NCI-H2081 (cell line): ENCODE measurements around the gene DNASE1L2.

Source experiments
- DNase-seq, 2 experiments: peaks; one replicate each; lab custom pipeline; 2025; lab: John Stamatoyannopoulos, UW

DNASE1L2 gene

DNA sequence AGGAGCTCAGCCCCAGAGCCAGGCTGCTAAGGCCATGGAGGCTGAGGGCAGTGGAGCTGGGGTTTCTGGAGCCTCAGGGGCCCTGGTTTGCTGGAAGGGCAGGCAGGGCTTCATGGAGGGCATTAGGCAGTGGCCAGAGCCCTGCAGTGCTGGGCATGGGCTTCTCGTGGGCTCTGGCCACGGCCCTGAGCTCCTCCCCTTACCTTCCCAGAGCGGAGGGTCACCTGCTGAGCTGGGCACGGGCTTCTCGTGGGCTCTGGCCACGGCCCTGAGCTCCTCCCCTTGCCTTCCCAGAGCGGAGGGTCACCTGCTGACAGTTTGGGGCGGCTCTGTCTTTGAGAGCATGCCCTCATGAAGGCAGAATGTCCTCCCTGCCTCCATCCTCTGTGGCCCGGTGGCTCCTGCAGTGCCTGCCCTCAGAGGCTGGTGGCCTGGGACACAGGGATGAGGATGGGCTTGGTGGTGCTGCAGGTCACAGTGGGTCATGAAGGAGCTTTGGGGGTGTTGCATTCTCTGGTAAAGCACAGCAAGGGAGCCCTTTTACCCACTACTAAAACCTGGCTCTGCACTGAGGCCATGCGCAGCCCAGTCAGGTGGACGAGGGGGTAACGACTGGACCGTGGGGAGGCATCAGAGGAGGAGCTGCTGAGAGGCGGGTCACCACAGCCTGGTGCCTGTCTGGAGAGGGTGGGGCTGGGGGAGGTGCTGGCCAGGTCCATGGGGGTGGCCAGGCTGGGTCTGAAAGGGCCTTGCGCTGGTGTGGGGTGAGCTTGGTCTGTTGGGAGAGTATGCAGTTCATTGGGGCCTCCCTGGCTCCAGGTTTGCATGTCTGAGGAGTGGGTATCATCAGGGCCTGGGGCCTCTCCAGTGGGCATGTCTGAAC, 34.6 kb downstream of the DNASE1L2 start:
- no peak for DNase-seq

DNA sequence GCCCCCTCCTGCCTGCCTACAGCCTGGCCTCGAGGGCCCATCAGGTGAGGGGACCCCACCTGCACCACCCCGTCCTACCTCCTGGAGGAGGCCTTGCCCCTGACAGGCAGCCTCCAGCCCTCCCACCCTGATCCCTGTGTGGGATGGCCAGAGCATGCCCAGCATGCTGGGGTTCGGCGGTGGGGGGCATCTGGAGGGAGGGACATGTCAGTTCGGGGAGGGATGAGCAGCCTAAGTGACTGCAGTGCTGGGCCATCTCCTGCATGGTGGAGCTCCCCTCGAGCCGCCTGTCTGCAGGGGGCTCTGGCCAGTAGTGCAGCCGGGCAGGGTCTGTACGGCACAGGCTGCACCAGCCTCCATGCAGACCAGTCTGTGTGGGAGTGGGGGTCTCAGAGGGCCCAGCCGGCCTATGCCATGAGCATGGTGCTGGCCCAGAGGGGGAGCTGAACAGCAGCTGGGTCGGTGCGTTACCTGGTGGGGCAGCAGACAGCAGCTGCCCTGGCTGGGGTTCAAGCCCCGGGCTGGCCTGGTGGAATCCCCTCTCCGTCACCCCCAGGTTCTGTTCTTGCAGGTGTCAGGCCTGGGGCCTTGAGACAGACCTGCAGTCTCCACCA, 35.7 kb downstream of the DNASE1L2 start:
- DNase-seq: no peak

DNA sequence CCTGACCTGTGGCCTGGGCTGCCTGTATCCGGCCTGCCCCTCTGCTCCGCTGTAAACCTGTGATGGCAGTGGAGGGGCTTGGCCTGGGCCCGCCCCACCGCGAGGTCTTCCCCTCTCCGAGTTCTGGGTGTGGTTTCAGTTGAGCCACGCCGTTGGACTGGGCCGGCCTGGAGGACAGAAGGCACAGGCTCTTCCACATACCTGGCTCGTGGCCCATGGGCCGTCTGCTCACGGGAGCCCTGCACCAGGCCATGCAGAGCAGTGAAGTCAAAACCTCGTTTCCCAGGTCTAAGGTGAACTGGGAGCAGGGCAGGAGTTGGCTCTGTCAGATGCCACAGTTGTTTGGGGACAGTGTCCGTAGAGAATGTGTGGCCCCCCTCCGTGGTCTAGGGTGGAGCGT, 37.2 kb downstream of the DNASE1L2 start:
- no peak for DNase-seq

DNA sequence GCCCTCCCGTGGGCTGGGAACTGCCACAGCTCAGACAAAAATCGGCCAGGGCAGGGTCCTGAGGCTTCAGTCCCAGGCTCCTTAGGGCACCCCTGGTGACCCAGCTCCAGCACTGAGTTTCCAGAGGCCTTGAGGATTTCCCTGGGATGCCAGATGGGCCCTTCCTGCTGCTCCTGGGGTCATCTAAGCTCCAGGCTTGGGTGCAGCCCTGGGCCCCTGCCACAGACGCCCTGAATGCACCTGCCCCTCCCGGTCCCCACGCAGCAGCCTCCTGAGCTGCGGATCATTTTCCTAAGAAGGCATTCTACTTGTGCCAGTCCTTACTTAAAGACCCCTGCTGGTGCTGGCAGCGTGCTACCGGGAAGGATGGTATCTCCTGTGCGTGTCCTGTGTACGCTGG, 37.7 kb downstream of the DNASE1L2 start:
- no peak for DNase-seq

DNA sequence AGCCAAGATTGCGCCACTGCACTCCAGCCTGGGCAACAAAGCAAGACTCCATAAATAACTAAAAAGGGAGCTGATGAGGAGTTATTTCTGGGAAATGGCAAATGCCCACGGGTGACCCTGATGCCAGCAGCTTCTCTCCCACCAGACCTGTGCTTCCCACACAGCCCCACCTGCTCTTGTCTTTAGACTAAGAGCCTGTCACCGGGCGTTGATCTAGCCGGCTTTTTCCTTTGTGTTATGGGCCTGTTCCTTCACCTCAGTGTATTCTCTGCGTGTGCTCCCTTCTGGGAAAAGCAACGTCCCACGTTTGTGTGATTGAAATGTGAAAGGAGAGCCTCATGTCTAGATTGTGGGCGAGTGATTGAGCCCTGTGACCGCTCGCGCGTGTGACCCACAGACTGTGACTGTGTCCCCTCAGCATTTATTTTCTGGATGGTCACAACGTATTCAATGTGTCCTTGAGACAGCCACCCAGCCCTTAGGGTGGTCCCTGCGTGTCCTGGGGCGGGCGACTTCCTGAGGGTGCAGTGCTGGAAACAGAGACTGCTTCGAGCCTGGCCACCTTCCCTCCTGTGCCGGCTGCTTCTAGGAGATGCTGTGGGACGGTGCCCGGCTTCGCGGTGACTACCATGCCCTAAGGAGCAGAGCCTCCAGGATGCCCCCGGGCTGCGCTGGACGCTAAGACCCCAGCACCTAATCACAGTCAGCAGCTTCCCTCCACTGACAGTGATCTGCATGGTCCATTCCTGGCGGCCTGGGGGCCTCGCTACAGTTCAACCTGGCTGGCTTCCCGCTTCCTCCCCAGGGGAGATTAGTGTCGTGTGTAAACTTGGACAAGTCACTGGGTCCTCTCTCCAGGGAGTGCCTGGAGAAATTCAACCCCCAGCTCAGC, 39.5 kb downstream of the DNASE1L2 start:
- no peak for DNase-seq

DNA sequence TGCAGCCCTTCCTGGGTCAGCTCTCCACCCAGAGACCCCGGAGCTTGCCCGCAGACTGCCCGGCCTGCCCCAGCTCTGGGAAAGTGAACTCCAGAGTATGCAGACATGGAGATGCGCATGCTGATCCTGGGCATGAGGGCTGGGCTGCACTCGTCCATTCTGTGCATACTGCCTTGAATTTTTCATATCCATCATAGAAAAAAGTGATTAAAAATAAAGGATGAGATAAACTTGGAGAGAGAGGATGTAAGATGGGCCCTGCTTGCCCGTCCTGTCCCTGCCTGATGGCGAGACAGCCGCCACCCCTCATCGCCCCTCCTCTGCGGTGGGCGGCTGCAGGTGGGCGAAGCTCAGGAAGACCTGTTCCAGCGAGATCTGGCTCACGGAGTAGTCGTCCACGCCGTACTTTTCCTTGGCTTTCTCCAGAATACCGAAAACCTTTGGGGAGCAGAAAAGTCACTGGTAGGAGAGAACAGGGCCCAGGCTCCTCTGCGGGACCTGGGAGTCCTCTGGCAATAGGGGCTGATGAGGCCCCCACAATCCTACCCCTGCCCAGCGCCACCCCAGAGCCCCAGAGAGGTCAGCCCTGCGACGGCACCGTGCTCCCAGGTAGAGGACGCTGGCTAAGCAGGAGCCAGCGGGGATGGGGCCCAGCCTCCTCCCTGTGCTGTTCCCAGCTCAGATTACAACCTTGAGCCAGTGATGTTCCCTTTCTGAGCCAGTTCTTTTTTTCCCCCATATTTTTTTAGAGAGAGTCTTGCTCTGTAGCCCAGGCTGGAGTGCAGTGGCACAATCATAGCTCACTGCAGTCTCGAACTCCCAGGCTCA, 40.3 kb downstream of the DNASE1L2 start:
- DNase-seq: no peak

DNA sequence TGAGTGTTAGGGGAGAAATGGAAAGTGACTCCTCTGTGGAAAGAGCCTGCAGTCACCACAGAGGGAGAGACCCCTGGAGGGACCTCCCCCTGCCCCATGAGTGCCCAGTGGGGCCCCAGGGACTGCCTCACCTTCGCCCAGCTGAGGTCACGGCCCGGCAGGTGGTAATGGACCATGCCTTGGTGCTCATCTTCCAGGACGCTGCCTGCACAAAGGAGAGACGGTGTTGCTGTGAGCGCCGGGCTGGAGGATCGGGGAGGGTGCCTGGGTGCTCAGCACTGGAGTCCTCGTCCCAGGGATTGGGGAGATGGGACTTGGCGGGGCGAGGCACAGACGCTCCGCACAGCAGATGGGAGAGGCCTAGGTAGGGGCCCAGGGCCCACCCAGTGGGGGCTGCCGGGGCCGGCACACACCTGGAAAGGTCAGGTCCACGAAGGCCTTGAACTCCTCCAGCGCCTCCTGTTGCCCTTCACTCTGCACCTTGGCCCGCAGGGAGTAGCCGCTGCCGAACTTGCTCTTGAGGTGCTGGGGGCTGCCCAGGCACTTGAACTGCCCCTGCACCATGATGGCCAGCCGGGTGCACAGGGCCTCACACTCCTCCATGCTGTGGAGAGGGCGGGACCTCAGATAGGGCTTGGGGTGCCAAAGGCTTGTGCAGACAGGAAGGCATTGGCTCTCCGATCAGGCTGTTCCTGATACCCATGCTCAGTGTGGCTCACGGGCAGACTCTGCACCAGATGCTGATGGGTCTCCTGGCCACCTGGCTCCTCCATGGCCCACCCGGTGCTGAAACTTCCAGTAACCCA, 41.4 kb downstream of the DNASE1L2 start:
- no peak for DNase-seq

DNA sequence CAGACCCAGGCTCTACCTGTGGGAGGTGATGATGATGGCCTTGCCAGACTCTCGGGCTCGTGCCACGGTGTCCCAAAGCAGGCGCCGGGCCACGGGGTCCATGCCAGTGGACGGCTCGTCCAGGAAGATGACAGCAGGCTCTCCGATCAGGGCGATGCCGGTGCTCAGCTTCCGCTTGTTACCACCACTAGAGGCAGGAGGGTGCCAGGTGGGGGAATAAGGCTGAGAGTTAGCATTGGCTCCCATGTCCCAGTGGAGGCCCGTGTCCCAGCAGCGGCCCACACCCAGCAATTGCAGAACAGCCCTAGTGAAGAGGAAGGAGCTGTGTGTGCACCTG, 42.0 kb downstream of the DNASE1L2 start:
- DNase-seq: no peak

DNA sequence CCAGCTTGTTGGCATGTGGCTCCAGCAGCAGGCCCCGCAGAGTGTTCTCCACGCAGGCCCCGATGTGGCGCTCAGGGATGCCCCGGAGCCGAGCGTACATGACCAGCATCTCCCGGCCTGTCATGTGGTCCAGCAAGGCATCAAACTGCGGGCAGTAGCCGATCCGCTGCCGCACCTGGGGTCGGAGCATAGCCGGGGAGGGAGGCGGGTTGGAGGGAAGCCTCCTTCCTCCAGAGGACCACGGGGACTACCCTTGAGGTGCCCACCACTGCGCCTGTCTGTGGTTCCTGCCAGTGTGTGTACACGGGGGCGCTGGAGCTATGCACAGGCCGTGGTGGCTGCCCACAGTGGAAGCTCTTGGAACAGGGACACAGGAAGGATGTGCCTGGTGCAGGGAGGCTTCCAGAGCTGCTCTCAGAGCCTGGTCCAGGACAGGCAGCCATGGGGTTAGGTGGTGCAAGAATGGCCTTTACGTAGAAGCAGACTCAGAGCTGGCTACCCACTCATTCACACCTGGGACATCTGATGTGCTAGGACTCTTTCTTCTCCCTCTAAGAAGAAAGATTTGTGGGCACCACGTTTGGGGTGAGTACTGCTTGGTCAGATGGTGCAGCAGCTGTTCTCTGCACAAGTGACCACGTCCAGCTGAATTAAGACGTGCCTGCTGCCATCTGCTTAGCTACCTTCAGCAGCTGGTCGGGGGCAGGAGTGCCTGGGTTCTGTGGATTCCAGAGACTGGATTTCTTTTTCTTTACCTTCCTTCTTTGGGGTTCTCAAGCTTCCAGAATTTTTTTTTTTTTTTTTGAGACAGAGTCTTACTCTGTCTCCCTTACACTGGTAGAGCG, 42.9 kb downstream of the DNASE1L2 start:
- DNase-seq: no peak

DNA sequence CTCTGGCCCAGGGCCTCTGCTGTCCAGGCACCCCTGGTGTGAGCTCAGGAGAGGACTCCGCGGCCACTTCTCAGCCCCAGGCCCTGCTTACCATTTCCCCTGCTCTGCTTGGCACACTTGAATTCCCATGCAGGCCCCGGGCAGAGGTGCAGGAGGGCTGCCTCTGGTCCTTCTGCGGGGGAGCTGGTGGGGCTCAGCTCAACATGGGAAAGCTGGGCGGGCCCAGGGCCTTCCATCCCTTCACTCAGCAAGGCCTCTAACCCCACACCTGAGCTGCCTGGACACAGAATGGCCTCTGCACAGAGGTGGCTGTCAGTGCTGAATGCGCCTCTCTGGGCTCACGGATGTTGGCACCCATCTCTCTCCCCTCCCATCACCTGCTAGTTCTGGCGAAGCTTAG, 44.2 kb downstream of the DNASE1L2 start:
- DNase-seq: no peak

DNA sequence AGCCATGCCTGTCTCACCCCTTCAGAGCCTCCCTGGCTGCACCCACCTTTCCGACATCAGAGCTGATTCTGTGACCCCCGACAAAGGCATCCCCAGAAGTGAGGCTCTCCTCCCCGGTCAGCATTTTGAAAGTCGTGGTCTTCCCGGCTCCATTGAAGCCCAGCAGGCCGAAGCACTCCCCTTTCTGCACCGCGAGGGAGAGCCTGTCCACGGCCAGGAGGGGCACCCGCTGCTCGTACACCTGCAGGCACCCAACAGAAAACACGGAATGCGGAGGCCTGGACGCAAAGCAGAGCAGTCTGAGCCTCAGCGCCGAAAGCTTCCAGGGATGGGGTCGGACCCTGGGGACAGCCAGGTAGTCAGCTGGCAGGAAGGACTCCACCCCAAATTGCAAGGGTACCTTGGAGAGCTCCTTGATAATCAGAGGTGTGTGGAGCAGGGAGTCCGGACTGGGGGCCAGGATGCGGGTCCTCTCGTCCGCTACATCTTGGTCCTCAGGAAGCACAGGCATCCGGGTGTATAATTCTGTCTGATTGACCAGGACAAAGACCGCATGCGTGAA, 44.8 kb downstream of the DNASE1L2 start:
- no peak for DNase-seq

DNA sequence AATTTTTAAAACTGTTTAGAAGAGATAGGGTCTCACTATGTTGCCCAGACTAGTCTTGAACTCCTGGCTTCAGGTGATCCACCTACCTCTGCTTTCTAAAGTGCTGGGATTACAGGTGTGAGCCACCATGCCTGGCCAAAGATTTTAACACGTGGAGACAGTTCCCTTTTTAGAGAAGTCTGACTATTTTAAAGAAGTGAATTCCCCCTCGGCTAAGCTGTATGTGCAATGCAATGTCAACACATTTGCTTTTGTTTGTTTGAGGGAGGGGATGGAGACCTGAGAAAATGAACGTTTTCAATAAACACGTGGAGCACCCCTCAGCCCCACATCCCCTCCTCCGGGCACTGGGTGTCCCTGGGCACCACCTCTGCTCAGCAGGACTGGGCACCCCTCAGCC, 46.0 kb downstream of the DNASE1L2 start:
- DNase-seq: no peak

DNA sequence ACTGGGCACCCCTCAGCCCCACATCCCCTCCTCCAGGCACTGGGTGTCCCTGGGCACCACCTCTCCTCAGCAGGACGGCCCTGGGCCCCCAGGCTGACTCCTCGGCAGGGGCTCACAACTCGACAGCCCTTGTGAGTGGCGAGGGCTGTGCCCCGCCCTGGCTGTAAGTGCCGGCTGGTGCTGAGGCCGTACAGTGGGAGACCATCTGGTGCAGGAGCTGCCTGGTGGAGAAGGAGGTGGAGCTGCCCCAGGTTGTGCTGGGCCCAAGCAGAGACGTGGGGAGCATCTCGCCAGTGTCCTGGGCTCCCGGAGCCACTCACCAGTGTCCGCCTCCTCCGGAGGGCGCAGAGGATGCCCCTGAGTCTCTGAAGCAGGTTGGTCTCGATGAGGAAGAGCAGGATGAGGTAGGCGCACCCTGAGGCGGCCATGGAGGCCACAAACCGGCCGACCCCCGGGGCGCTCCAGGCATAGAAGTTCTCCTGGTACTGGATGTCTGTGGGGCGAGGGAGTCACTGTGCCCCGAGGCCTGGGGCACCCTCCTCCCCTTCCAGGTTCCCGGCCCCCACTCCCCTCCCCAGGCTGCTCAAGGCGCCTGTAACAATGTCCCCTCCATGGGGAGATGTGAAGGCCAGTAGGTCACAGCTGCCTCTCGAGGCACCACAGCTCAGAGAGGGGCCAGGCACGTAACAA, 46.8 kb downstream of the DNASE1L2 start:
- DNase-seq: no peak

DNA sequence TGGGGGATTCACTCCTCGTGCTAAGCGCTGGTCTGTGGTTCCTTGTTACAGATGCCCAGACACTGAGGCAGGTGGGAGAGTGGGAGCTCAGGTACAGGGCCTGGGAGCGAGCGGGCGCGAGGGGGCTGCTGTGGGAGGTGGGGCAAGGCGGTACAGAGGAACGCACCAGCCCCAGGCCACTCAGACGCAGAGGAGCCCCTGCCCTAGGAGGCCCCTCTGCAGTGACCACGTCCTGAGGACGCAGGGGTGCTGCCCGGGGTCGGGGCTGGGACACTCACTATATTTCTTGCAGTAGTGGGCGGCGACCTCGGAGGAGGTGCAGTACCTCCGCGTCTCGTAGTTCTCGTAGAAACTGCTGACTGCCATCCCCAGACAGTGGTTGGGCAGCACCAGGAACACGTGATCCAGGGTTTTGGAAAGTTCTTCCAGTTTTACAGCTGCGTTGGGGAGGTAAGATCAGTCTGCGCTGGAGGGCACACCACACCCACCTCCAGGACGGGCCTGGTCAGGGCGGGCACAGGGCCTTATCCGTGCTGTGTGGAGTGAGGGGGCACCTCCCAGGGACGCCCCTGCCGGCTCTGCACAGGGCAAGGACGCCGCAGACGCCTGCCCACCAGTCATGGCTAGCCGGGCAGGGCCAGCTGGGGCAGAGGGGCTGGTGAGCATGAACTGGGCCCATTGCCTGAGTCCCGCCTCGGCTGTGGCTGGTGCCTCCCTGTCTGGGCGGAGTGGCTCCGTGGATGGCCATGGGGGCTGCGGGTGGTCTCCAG, 47.9 kb downstream of the DNASE1L2 start:
- DNase-seq: no peak

DNA sequence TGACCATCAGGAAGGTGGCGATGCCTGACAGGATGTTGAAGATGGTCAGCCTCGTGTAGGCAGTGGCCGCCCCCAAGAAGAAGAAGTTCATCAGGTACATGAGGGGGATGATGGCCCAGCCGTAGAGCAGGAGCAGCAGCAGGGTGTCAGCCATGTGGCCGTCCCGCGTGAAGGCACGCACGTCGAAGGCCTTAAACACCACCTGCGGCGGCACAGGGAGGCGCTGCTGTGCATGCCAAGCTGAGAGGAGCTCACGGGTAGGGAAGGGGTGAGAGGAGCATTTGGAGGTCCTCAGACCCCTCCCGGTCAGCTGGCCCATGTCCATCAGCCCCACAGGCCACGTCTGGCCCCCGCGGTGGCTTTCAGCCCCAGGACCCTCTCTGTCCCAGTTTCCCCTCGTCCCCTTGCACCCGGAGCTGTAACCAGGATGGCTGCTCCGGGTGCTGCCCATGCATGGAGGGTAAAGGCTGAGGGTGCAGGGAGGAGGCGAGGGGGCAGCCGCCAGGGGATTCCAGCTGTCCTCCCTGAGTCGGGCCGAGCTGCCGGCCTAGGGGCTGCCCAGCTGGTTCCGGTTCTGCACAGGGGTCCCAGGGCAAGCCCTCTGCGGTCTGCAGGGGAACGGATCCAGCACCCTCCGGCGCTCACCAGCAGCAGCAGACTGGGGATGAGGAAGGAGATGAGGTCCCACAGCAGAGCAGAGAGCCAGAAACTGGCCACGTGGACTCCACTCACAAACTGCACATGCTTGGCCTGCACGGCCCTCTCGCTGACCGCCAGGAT, 48.7 kb downstream of the DNASE1L2 start:
- DNase-seq: no peak

DNA sequence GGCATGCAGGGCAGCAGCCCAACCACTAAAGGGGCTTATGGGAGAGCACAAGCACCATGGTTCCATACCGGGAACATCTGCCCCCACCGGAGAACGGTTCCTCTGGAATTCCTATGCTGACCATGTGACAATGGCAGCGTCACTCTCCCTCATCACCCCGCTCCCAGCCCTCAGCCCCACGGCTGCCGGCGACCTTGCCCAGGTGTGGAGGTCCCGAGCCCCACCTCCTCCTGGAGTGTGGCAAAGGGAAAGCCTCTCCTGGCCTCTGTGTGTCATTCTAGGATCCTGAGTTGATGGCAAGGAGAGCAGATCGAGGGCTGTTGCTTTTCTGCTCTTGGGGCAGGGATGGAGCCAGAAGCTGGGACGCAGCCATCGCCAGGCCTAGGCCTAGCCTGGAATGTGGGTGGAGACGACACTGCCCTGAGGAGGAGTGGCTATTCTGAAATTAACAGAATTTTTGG, 49.5 kb downstream of the DNASE1L2 start:
- DNase-seq: no peak

DNA sequence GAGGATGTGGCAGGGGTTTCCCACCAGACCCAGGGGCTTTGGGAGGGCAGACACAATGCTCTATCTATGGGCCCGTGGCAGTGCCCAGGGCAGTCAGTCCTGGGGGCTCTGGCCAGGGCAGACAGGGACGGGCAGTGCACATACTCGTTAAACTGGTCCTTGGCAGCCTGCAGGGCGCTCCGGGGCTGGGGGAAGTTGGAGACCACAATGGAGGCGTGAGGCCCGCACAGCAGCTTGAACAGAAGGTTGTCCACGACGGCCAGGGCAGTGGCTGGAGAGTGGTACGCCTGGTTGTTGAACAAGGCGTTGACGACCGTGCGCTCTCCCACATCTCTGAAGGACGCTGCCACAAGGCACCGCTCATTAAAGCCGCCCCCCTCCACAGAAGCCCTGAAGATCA, 50.3 kb downstream of the DNASE1L2 start:
- DNase-seq: no peak
